ENCODE results near the gene VPS8. TPM values are rescaled to one million over a fixed set of nuclear protein-coding genes. Genes with fewer than 3 reads are reported as not detected.

VPS8 gene
- total RNA-seq, 4 donors from 2014 or later: 46.3 to 76.9 (median 59.3) TPM

- Histone ChIP-seq H3K27ac (no peak overlapping the region), H3K36me3 (peaks cover 0 to 66% (median 6%) of the 10 kb centered on the region in 3 donors), H3K27me3 (no peaks in the 10 kb centered on the region), H3K9me3 (no peaks in the 10 kb centered on the region), H3K4me1 (no peaks in the 10 kb centered on the region), H3K4me3 (no peak overlapping the region)
- TF ChIP-seq POLR2A (IDR thresholded peaks at IDR 0.05): no peak
- TF ChIP-seq EP300 (IDR thresholded peaks at IDR 0.05): no peak
- no peak for TF ChIP-seq CTCF (IDR thresholded peaks at IDR 0.05)
- no peak for DNase-seq (ENCODE audit: low spot score in 2 of 2)
- 74 to 86% methylated on average over 1 of the region's 1 CpG for WGBS, 2 donors
These were observed 61.2 kb downstream of the VPS8 start for GRCh38 chr3:184873141-184873540.

GRCh38 chr3:184874709-184875644 is 63.0 kb downstream of the VPS8 start:
- peak in 1 of 2 donors; percentile 8 for DNase-seq (ENCODE audit: low spot score in 2 of 2)
- no peaks in the 10 kb centered on the region for H3K4me1 ChIP-seq
- H3K27me3 ChIP-seq: no peaks in the 10 kb centered on the region
- 62 to 69% methylated on average over 5 of the region's 5 CpGs for WGBS, 2 donors
- H3K27ac ChIP-seq: no peak overlapping the region
- peaks cover 0 to 59% (median 0%) of the 10 kb centered on the region in 3 donors for H3K36me3 ChIP-seq
- H3K9me3 ChIP-seq: no peaks in the 10 kb centered on the region
- TF ChIP-seq CTCF (IDR thresholded peaks at IDR 0.05): peak; percentile 31 to 62 (median 53)
- no peak for TF ChIP-seq EP300 (IDR thresholded peaks at IDR 0.05)
- no peak for TF ChIP-seq POLR2A (IDR thresholded peaks at IDR 0.05)
- H3K4me3 ChIP-seq: no peak overlapping the region

GRCh38 chr3:184880276-184881019 is 68.5 kb downstream of the VPS8 start:
- Histone ChIP-seq H3K4me1 (no peaks in the 10 kb centered on the region), H3K9me3 (no peaks in the 10 kb centered on the region), H3K27me3 (no peaks in the 10 kb centered on the region), H3K4me3 (no peak overlapping the region), H3K36me3 (peaks cover 0 to 48% (median 0%) of the 10 kb centered on the region in 3 donors), H3K27ac (no peak overlapping the region)
- no peak for DNase-seq (ENCODE audit: low spot score in 2 of 2)
- TF ChIP-seq EP300 (IDR thresholded peaks at IDR 0.05) (no peak), POLR2A (IDR thresholded peaks at IDR 0.05) (no peak)
- WGBS, 2 donors: 95 to 96% methylated on average over 2 of the region's 2 CpGs

- no peaks in the 10 kb centered on the region for H3K4me1 ChIP-seq
These were observed 72.5 kb downstream of the VPS8 start for GRCh38 chr3:184884359-184885017.

More at GRCh38 chr3:184884359-184885017, 72.5 kb downstream of the VPS8 start:
- no peak for DNase-seq (ENCODE audit: low spot score in 2 of 2)
- no peak overlapping the region for H3K27ac ChIP-seq
- H3K9me3 ChIP-seq: no peaks in the 10 kb centered on the region
- TF ChIP-seq EP300 (IDR thresholded peaks at IDR 0.05): no peak
- no peak for TF ChIP-seq CTCF (IDR thresholded peaks at IDR 0.05)
- TF ChIP-seq POLR2A (IDR thresholded peaks at IDR 0.05): no peak
- peaks cover 0 to 43% (median 0%) of the 10 kb centered on the region in 3 donors for H3K36me3 ChIP-seq
- WGBS, 2 donors: 83 to 96% methylated on average over 1 of the region's 1 CpG
- H3K27me3 ChIP-seq: no peaks in the 10 kb centered on the region
- H3K4me3 ChIP-seq: no peak overlapping the region
